Measurements from ENCODE around the gene GALNT10.
A peak's percentile ranks its signal among the peaks of the same experiment; 100 is the strongest.

GALNT10 gene

DNA sequence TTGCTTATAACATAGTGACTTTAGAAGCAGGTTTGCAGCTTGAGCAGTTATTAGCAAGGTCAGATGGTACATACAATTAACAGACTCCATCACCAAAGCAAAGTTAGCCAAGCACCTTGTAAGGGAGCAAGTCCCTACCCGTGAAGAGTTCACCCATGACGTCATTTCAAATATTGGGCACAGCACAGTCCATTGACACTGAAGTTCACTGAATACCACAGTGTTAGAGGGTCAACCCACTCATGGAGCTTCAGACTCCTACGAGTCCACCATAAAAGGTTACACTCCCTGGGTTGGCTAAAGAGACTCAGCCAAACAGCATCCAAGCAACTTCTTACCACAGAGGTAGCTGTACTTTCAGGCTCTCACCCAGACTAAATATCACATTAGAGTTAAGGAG is 77.5 kb downstream of the GALNT10 start:
- no peak for DNase-seq

GRCh38 chr5:154269414-154269813 is 78.9 kb downstream of the GALNT10 start:
- DNase-seq, result no peak

- DNase-seq, result no peak
Observed at GRCh38 chr5:154271466-154271865, 80.9 kb downstream of the GALNT10 start.

DNA sequence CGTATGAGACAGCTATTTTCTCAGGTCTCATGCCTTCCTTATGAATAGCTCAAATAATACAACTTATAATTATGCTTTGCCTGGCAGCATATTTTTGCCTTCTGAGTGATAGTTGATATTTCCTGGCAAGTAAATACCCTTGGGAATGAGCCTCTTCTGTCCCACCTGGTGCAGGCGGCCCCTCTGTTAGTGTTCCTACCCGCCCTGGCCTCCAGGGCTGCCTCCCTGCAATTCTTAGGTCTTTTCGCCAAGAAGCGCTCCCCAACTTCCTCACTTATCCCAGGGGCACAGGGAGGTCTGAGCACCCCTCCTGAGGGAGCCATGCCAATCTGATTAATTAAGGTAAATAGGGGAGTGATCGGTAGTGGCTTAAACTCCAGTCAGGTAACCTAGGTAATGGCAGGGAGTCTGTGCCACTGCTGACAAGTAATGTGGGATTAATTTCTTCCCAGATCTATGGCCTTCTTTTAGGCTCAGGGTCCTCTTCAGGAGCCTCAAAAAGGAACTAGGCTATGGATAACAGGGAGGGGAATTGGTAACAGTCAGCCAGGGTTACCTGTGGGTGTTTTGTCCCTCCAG is 81.5 kb downstream of the GALNT10 start:
- no peak for DNase-seq

GRCh38 chr5:154273028-154273617 is 82.6 kb downstream of the GALNT10 start:
- DNase-seq, result peak; percentile 38

DNA sequence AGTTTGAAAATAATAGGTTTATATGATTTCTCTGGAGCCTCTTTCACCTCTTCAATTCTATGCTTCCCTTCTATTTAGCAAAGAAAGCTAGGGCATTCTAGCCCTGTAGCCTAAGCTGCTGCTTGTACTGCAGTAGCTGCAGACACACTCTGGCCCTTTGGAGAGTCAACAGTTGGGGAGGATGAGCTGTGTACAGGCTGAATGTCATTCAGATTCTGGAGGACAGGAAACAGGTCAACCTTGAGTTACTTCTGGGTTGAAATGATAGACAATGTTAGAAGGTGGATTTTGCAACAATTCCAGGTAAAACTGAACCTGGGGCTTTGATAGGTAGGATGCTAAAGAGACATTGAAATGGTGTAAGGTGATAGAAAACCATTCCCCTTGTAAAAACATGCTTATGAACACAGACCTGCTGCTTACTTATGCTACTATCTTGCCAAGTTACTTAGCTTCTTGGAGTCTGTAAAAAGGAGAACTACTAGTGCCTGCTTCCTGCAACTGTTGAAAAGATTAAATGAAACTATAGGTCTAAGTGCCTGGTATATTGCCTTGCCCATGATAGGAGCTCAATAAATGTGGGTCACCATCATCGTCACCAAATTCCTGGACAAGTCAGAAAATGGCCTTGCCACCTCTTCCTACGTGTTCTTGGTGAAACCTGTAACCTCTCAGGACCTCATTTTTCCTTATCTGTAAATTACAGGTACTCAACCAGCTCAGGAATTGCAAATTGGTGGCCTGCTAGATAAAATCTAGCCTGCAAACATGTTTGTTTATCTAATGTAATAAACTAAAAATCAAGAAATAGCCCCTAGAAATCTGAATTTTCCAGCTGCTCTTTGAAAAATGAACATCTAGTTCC is 83.7 kb downstream of the GALNT10 start:
- no peak for DNase-seq

DNA sequence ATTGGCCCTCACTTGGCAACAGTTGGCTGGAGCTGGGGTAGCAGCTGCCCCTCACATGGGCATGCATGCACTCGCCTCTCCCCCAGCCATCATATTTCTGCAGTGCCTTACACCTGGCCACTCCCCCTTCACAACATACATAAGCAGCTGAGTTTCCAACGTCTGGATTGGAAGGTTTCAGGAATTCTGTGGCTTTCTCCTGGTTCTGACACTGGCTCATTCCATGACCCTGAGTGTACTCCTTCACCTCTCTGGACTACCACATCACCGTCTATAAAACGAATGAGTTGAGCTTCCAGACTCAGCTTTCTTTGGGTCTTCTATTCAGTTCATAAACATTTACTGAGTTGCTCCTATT is 84.3 kb downstream of the GALNT10 start:
- peak; percentile 21 for DNase-seq

DNA sequence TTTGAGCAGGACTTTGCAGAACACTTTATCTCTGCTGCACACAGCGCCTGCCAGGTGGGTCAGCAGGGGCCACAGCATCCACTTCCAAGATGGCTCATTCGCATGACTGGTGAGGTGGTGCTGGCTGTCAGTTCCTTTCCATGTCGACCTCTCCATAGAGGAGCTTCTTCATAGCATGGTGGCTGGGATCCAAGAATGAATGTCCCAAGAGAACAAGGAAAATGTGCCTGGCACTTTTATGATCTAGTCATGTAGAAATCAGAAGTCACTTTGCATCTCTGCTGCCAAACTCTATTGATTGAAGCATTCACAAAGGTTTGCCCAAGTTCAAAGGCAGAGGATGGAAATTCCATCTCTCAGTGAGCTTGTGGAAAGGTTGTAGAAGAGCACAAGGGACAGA is 85.0 kb downstream of the GALNT10 start:
- DNase-seq, result no peak

- DNase-seq, result no peak
Observed at GRCh38 chr5:154276261-154276972, 85.9 kb downstream of the GALNT10 start.

DNA sequence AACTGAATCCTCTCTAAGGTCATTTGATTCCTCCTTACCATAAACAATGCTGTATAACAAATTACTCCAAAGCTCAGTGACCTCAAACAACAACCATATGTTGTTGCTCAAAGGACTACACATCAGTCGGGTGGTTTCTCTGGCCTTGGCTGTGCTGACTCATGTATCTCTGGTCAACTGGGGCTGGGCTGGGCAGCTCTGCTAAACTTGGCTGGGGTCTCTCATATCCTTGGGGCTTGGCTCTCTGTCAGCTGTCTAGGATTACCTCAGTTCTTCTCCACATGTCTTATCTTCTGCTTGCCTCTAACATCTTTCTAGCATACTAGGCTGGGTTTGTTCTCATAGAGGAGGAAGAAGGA is 86.4 kb downstream of the GALNT10 start:
- peak; percentile 79 for DNase-seq

DNA sequence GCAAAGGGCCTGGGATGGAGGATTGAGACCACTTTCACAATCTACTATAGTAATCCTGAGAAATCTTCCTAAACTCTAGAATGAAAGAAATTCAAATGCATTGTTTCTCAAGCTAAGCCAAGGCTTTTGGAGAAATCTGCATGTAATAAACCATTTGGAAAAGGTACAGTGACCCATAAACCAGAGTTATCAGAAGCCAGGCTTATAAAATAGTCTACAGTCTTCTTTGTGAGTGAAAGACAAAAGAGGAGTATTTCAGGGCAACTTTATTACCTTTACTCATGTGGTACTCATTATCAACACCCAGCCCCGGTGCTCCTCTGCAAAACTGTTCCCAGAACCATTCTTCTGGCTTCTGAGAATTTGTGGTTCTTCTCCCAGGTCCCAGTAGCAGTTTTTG is 87.0 kb downstream of the GALNT10 start:
- DNase-seq, result no peak

DNA sequence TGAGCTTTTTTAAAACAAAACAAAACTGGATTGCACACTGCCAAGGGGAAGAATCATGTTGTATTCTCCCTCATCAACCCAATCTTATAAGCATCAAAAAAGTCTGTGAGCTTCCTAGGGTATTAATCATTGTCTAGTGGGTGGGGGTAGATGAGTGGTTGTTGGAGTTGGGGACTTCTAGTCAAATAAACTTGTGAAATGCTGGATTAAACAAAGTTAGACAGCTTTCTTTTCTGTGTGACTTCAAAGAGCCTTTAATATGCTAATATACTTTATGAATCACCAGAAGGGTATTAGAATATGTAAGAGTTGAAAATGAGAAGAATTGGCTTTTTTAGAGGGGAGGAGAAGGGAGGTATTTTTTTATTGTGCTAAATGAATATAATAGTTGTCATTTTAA is 87.7 kb downstream of the GALNT10 start:
- peak; percentile 49 for DNase-seq

GRCh38 chr5:154278908-154279307 is 88.4 kb downstream of the GALNT10 start:
- peak; percentile 9 for DNase-seq

GRCh38 chr5:154284433-154284832 is 93.9 kb downstream of the GALNT10 start:
- no peak for DNase-seq

DNA sequence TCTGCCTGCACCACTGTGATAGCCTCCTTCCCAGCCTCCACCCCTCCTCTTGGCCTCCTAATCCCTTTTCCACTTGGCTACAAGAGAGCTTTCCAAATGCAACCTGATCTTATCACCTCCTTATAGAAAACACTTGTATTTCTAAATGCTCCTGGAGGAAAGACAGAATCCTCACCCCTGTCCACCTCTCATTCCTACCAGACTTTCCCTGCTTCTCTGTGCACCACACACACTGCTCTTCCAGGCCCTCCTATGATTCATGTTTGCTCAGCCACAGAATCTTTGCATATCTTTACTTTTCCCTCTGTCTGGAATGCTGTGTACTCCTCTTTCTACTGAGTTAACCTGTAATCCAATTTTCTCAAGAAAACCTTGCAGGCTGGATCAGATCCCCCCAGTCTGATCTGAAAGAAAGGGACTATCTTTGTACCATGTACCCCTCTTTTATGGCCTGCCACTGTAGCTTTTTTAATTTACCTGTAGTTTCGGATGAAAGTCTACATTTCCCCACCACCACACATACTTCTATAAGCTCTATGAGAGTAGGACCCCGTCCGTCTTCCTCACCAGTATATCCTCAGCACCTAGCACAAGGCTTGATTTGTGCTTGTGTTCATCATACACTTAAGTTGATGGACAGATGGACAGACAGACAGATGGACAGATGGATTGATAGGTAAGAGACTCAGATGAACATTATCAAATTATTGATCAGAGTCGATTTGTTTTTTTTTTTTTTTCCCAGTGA is 95.3 kb downstream of the GALNT10 start:
- DNase-seq, result peak; percentile 82

DNA sequence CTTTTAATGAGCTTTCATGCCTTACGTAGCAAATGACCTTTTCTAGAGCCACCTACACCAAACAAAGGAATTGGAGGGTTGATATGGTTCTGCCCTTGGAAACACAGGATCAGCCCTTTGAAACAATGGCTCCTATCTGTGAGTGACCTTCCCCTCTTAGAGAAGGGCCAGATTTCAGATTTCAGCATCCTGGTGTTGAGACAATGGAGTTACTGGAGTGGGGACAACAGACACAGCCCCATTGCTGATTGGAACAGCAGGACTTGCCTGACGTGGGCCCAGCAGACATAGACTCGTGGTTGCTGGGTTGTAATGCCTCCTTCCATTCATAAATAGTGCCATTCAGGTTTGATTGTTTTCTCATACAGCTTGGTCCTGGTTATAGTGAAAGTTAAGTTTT is 96.0 kb downstream of the GALNT10 start:
- no peak for DNase-seq

- peak; percentile 86 for DNase-seq
Observed at GRCh38 chr5:154287136-154287535, 96.6 kb downstream of the GALNT10 start.

DNA sequence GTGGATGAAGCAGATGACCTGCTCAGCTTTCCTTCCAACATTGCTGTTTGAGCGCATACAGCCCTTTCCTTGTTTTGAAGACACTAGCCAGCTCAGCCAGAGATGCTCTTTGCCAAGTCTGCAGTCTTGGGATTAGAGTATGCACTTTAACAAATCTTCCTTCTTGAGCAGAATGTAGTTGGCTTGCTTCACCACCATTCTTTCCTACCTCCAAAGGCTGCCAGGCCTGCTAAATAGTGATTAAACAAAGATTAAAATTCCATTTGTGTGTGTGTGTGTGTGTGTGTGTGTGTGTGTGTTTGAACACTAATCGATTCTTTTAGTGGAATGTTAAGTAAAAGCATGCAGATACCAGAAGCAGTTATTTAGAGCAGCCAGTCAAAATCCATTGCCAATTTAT is 97.6 kb downstream of the GALNT10 start:
- DNase-seq, result peak; percentile 58

- no peak for DNase-seq
Observed at GRCh38 chr5:154291917-154292316, 101.4 kb downstream of the GALNT10 start.

- DNase-seq, result no peak
Observed at GRCh38 chr5:154293219-154293618, 102.7 kb downstream of the GALNT10 start.

GRCh38 chr5:154295551-154295950 is 105.0 kb downstream of the GALNT10 start:
- no peak for DNase-seq

GRCh38 chr5:154296525-154297159 is 106.1 kb downstream of the GALNT10 start:
- DNase-seq, result no peak
